Right atrium auricular region (tissue), 2 donors: ENCODE data around the gene MRPS15. TPM values are rescaled to one million over a fixed set of nuclear protein-coding genes. Genes with fewer than 3 reads are reported as not detected.
"Not testable (repeated sequence)": the region's sequence is repeated elsewhere in the genome, so short reads cannot be mapped to it uniquely, and the experiment has no call there.

Experiments used
- DNase-seq: peaks from one replicate; pipeline ENCODE4 v3.0.0-alpha.2; 2019; ENCODE audit warnings: low spot score
- H3K27ac ChIP-seq, 2 donors: fragments of 200-600 bp; sonication (generic); 1 replicate in 1 of 2; 2 replicates in 1 of 2; pipeline ENCODE4 v1.5.1; 2016 to 2019
- H3K27me3 ChIP-seq, 2 donors: fragments of 200-600 bp; sonication (generic); one replicate each; pipeline versions ENCODE4 v1.5.1 to v1.6.0; 2017 to 2019
- H3K36me3 ChIP-seq: fragments of 200-600 bp; sonication (generic); one replicate; pipeline ENCODE4 v1.5.1; 2016
- H3K4me1 ChIP-seq, 2 donors: fragments of 200-600 bp; sonication (generic); one replicate each; pipeline versions ENCODE4 v1.5.1 to v1.6.0; 2017 to 2019
- H3K4me3 ChIP-seq, 2 donors: fragments of 200-600 bp; sonication (generic); 1 replicate in 1 of 2; 2 replicates in 1 of 2; pipeline ENCODE4 v1.5.1; 2017 to 2019; ENCODE audit warnings: mild to moderate bottlenecking in 1 of 2, moderate library complexity in 1 of 2
- H3K9me3 ChIP-seq, 2 donors: fragments of 200-600 bp; sonication (generic); one replicate each; pipeline ENCODE4 v1.5.1; 2019
- CTCF ChIP-seq, 2 donors: fragments of 200-600 bp; sonication (generic); IDR thresholded peaks; one replicate each; pipeline ENCODE4 v1.5.1; 2019; ENCODE audit warnings: antibody characterized with exemption in 2 of 2
- total RNA-seq, 2 donors: library from RNA; depleted of rRNA; stranded (reverse); fragments of >200 nt; gene quantifications; one replicate each; pipeline ENCODE4 v1.1.0, GENCODE V29; 2016

Gene MRPS15
- total RNA-seq, 2 donors from 2014 or later: 81.4 to 93.4 TPM

- H3K4me3 ChIP-seq: no peak overlapping the region
- no peak for TF ChIP-seq CTCF (IDR thresholded peaks at IDR 0.05)
- H3K36me3 ChIP-seq: no peaks in the 10 kb centered on the region
- no peak overlapping the region for H3K27ac ChIP-seq
- no peaks in the 10 kb centered on the region for H3K9me3 ChIP-seq
- DNase-seq: no peak
- no peaks in the 10 kb centered on the region for H3K27me3 ChIP-seq
- peaks cover 0 to 12% of the 10 kb centered on the region in 2 donors for H3K4me1 ChIP-seq
Measured at GRCh38 chr1:36481091-36481490, 16.9 kb upstream of the MRPS15 start.

GRCh38 chr1:36480161-36480560, 16.0 kb upstream of the MRPS15 start:
- Histone ChIP-seq H3K4me3 (no peak overlapping the region), H3K27ac (no peak overlapping the region), H3K9me3 (no peaks in the 10 kb centered on the region), H3K27me3 (no peaks in the 10 kb centered on the region), H3K4me1 (peaks cover 0 to 12% of the 10 kb centered on the region in 2 donors), H3K36me3 (no peaks in the 10 kb centered on the region)
- no peak for DNase-seq
- TF ChIP-seq CTCF (IDR thresholded peaks at IDR 0.05): no peak

- Histone ChIP-seq H3K9me3 (no peaks in the 10 kb centered on the region), H3K4me1 (peaks cover 0 to 12% of the 10 kb centered on the region in 2 donors), H3K27ac (no peak overlapping the region), H3K27me3 (no peaks in the 10 kb centered on the region), H3K4me3 (no peak overlapping the region), H3K36me3 (no peaks in the 10 kb centered on the region)
- no peak for DNase-seq
- no peak for TF ChIP-seq CTCF (IDR thresholded peaks at IDR 0.05)
Measured at GRCh38 chr1:36479505-36480051, 15.4 kb upstream of the MRPS15 start.

- H3K27me3 ChIP-seq, H3K4me3 ChIP-seq, H3K27ac ChIP-seq, H3K9me3 ChIP-seq, DNase-seq, H3K36me3 ChIP-seq: not testable (repeated sequence)
- peaks cover 0 to 12% of the 10 kb centered on the region in 2 donors for H3K4me1 ChIP-seq
Measured at GRCh38 chr1:36477615-36478014, 13.4 kb upstream of the MRPS15 start.

- no peak for TF ChIP-seq CTCF (IDR thresholded peaks at IDR 0.05)
- H3K27me3 ChIP-seq: no peaks in the 10 kb centered on the region
- H3K4me3 ChIP-seq: no peak overlapping the region
- H3K36me3 ChIP-seq: no peaks in the 10 kb centered on the region
- peaks cover 0 to 9% of the 10 kb centered on the region in 2 donors for H3K4me1 ChIP-seq
- H3K27ac ChIP-seq: no peak overlapping the region
- no peak for DNase-seq
- H3K9me3 ChIP-seq: no peaks in the 10 kb centered on the region
Measured at GRCh38 chr1:36476945-36477344, 12.8 kb upstream of the MRPS15 start.

GRCh38 chr1:36475910-36476604, 11.9 kb upstream of the MRPS15 start:
- peaks cover 0 to under 1% of the 10 kb centered on the region in 2 donors for H3K4me1 ChIP-seq
- no peak overlapping the region for H3K27ac ChIP-seq
- TF ChIP-seq CTCF (IDR thresholded peaks at IDR 0.05): no peak
- no peaks in the 10 kb centered on the region for H3K36me3 ChIP-seq
- DNase-seq: no peak
- no peaks in the 10 kb centered on the region for H3K27me3 ChIP-seq
- no peak overlapping the region for H3K4me3 ChIP-seq
- H3K9me3 ChIP-seq: no peaks in the 10 kb centered on the region
